Smooth muscle cell (in vitro differentiated cells): ENCODE results near the gene DOK7. TPM values are rescaled to one million over a fixed set of nuclear protein-coding genes. Genes with fewer than 3 reads are reported as not detected.

Experiments used
- DNase-seq: peaks from one replicate; lab custom pipeline; 2025; ENCODE audit not compliant: unreplicated experiment; lab: John Stamatoyannopoulos, UW
- H2AFZ ChIP-seq: fragments of 200-600 bp; sonication (generic); 2 replicates; pipeline ENCODE4 v1.6.0; 2016; ENCODE audit warnings: antibody characterized with exemption, low read depth, mild to moderate bottlenecking
- H3F3A ChIP-seq: fragments of 200-600 bp; sonication (generic); 2 replicates; pipeline ENCODE4 v1.6.0; 2017; ENCODE audit warnings: antibody characterized with exemption, low read depth
- H3K27ac ChIP-seq: fragments of 200-600 bp; sonication (generic); 2 replicates; pipeline ENCODE4 v1.5.1; 2016; ENCODE audit warnings: low read depth, mild to moderate bottlenecking
- H3K27me3 ChIP-seq: fragments of 200-600 bp; sonication (generic); 2 replicates; pipeline ENCODE4 v1.6.1; 2016; ENCODE audit warnings: low read depth, mild to moderate bottlenecking
- H3K36me3 ChIP-seq: fragments of 200-600 bp; sonication (generic); 2 replicates; pipeline ENCODE4 v1.5.1; 2016; ENCODE audit warnings: low read depth
- H3K4me1 ChIP-seq: fragments of 200-600 bp; sonication (generic); 2 replicates; pipeline ENCODE4 v1.5.1; 2016; ENCODE audit warnings: low read depth
- H3K4me2 ChIP-seq: fragments of 200-600 bp; sonication (generic); 2 replicates; pipeline ENCODE4 v1.6.0; 2016; ENCODE audit warnings: mild to moderate bottlenecking
- H3K4me3 ChIP-seq: fragments of 200-600 bp; sonication (generic); 2 replicates; pipeline ENCODE4 v1.5.1; 2016; ENCODE audit warnings: mild to moderate bottlenecking
- H3K79me2 ChIP-seq: fragments of 200-600 bp; sonication (generic); 2 replicates; pipeline ENCODE4 v1.6.0; 2016; ENCODE audit warnings: low read depth, mild to moderate bottlenecking
- H3K9ac ChIP-seq: fragments of 200-600 bp; sonication (generic); 2 replicates; pipeline ENCODE4 v1.6.0; 2016; ENCODE audit warnings: low read depth
- H3K9me3 ChIP-seq: fragments of 200-600 bp; sonication (generic); replicated peaks from 2 replicates; pipeline ENCODE4 v1.5.1; 2016; ENCODE audit warnings: low read depth
- H4K20me1 ChIP-seq: fragments of 200-600 bp; sonication (generic); 2 replicates; pipeline ENCODE4 v1.6.0; 2016; ENCODE audit warnings: low read depth
- CTCF ChIP-seq: fragments of 200-600 bp; sonication (generic); IDR thresholded peaks from 2 replicates; pipeline ENCODE4 v1.5.1; 2017; ENCODE audit warnings: borderline replicate concordance, mild to moderate bottlenecking, antibody characterized with exemption; ENCODE audit not compliant: insufficient read depth, poor library complexity, severe bottlenecking
- WGBS: methylation state at CpG from one replicate; pipeline ENCODE4 v1.1.7; 2016; ENCODE audit warnings: low lambda C conversion rate; 5-methylcytosine and 5-hydroxymethylcytosine counted together
- polyA plus RNA-seq: library from polyadenylated mRNA; unstranded; fragments of >200 nt; fragmentation: Nextera tagmentation; extraction: Ambion mirVana; gene quantifications from 2 replicates; pipeline ENCODE4 v1.2.1, GENCODE V29; 2016
- total RNA-seq: library from RNA; depleted of rRNA; stranded (reverse); fragments of >200 nt; gene quantifications from 2 replicates; pipeline ENCODE4 v1.2.3, GENCODE V29; 2014

DOK7 gene
- total and polyA plus RNA-seq, 2 experiments from 2014 or later, result not detected

- Histone ChIP-seq H3K4me3 (no peak overlapping the region), H3K9ac (no peak overlapping the region), H2AFZ (no peak overlapping the region), H3K9me3 (no peaks in the 10 kb centered on the region), H4K20me1 (no peaks in the 10 kb centered on the region), H3F3A (peaks cover 3% of the 10 kb centered on the region), H3K27me3 (no peaks in the 10 kb centered on the region), H3K79me2 (no peaks in the 10 kb centered on the region), H3K36me3 (no peaks in the 10 kb centered on the region), H3K27ac (no peak overlapping the region), H3K4me1 (peaks cover 21% of the 10 kb centered on the region), H3K4me2 (peak overlapping the region; percentile 50)
- no peak for TF ChIP-seq CTCF
- DNase-seq, result peak; percentile 57
- 9% methylated on average over 21 of the region's 23 CpGs for WGBS
Observed at GRCh38 chr4:3483471-3483921, 20.4 kb downstream of the DOK7 start.

GRCh38 chr4:3484057-3484973 lies 21.2 kb downstream of the DOK7 start:
- no peaks in the 10 kb centered on the region for H3K9me3 ChIP-seq
- H3K79me2 ChIP-seq, result no peaks in the 10 kb centered on the region
- no peak overlapping the region for H3K27ac ChIP-seq
- no peak overlapping the region for H3K9ac ChIP-seq
- H3K36me3 ChIP-seq, result no peaks in the 10 kb centered on the region
- H3K4me2 ChIP-seq, result peak overlapping the region; percentile 37
- no peak for DNase-seq
- no peak overlapping the region for H2AFZ ChIP-seq
- no peak for TF ChIP-seq CTCF
- WGBS, result 78% methylated on average over 45 of the region's 45 CpGs
- peaks cover 21% of the 10 kb centered on the region for H3K4me1 ChIP-seq
- no peak overlapping the region for H3K4me3 ChIP-seq
- no peaks in the 10 kb centered on the region for H4K20me1 ChIP-seq
- H3F3A ChIP-seq, result peaks cover 3% of the 10 kb centered on the region
- no peaks in the 10 kb centered on the region for H3K27me3 ChIP-seq

- no peak for TF ChIP-seq CTCF
- Histone ChIP-seq H3K4me3 (no peak overlapping the region), H3K9ac (no peak overlapping the region), H4K20me1 (no peaks in the 10 kb centered on the region), H3K36me3 (no peaks in the 10 kb centered on the region), H3K9me3 (no peaks in the 10 kb centered on the region), H2AFZ (no peak overlapping the region), H3K27ac (no peak overlapping the region), H3K4me2 (no peak overlapping the region), H3F3A (peaks cover 3% of the 10 kb centered on the region), H3K27me3 (no peaks in the 10 kb centered on the region), H3K79me2 (no peaks in the 10 kb centered on the region), H3K4me1 (peaks cover 21% of the 10 kb centered on the region)
- 75% methylated on average over 36 of the region's 36 CpGs for WGBS
- no peak for DNase-seq
Observed at GRCh38 chr4:3485011-3485791, 22.1 kb downstream of the DOK7 start.
